SH-SY5Y (cell line): ENCODE measurements around the gene DSG3.

Experiments
- GATA2 ChIP-seq: IDR thresholded peaks from 2 replicates; pipeline ENCODE4 v1.6.1; 2011; ENCODE audit warnings: mild to moderate bottlenecking, low read depth, low read length
- GATA3 ChIP-seq: IDR thresholded peaks from 2 replicates; pipeline ENCODE4 v1.6.1; 2011; ENCODE audit warnings: low read depth, mild to moderate bottlenecking, low read length, moderate library complexity

DSG3 gene

GRCh38 chr18:31447530-31448191 lies at the start of gene DSG3:
DSG3 (plus strand) TSS chr18:31447741; CDS start chr18:31447878, 137 bp downstream.
- TF ChIP-seq GATA3: no peak
- no peak for TF ChIP-seq GATA2

GRCh38 chr18:31398191-31398590 lies 49.4 kb upstream of the DSG3 start:
- TF ChIP-seq GATA3 (no peak), GATA2 (no peak)

GRCh38 chr18:31399306-31400032 lies 48.1 kb upstream of the DSG3 start:
- no peak for TF ChIP-seq GATA3
- TF ChIP-seq GATA2: no peak

GRCh38 chr18:31401156-31402025 lies 46.1 kb upstream of the DSG3 start:
- TF ChIP-seq GATA3 (no peak), GATA2 (no peak)

- no peak for TF ChIP-seq GATA3
- no peak for TF ChIP-seq GATA2
Measured at GRCh38 chr18:31402026-31402373, 45.5 kb upstream of the DSG3 start.

- no peak for TF ChIP-seq GATA2
- TF ChIP-seq GATA3: no peak
Measured at GRCh38 chr18:31403409-31403808, 44.1 kb upstream of the DSG3 start.

- TF ChIP-seq GATA3: no peak
- TF ChIP-seq GATA2: no peak
Measured at GRCh38 chr18:31407649-31408048, 39.9 kb upstream of the DSG3 start.

- no peak for TF ChIP-seq GATA2
- no peak for TF ChIP-seq GATA3
Measured at GRCh38 chr18:31409276-31409675, 38.3 kb upstream of the DSG3 start.

GRCh38 chr18:31410716-31411483 lies 36.6 kb upstream of the DSG3 start:
- TF ChIP-seq GATA2 (no peak), GATA3 (no peak)

- no peak for TF ChIP-seq GATA3
- no peak for TF ChIP-seq GATA2
Measured at GRCh38 chr18:31413137-31413536, 34.4 kb upstream of the DSG3 start.

GRCh38 chr18:31417850-31418249 lies 29.7 kb upstream of the DSG3 start:
- TF ChIP-seq GATA3: no peak

GRCh38 chr18:31419457-31419932 lies 28.0 kb upstream of the DSG3 start:
- TF ChIP-seq GATA2: no peak
- TF ChIP-seq GATA3: no peak

- TF ChIP-seq GATA3: no peak
- no peak for TF ChIP-seq GATA2
Measured at GRCh38 chr18:31420032-31420431, 27.5 kb upstream of the DSG3 start.

GRCh38 chr18:31420524-31420923 lies 27.0 kb upstream of the DSG3 start:
- TF ChIP-seq GATA3 (no peak), GATA2 (no peak)
